GM06990 (cell line): ENCODE measurements around the gene CUL1.
"Not testable (repeated sequence)": the region's sequence is repeated elsewhere in the genome, so short reads cannot be mapped to it uniquely, and the experiment has no call there.

Source experiments
- DNase-seq: peaks from one replicate; pipeline ENCODE4 v3.0.0-alpha.2; 2011; ENCODE audit not compliant: insufficient read length; ENCODE audit errors: extremely low read depth
- H3K27me3 ChIP-seq: replicated peaks from 2 replicates; pipeline ENCODE4 v1.6.0; 2011; ENCODE audit warnings: low read length; ENCODE audit not compliant: control insufficient read depth, insufficient read depth
- H3K36me3 ChIP-seq: 2 replicates; pipeline ENCODE4 v1.5.1; 2011; ENCODE audit warnings: low read length; ENCODE audit not compliant: control insufficient read depth, insufficient read depth
- H3K4me3 ChIP-seq: replicated peaks from 2 replicates; pipeline ENCODE4 v1.5.1; 2011; ENCODE audit warnings: low read depth, mild to moderate bottlenecking, control low read depth, low read length
- CTCF ChIP-seq: IDR thresholded peaks from 2 replicates; pipeline ENCODE4 v1.5.1; 2011; ENCODE audit warnings: low read length, control low read depth, mild to moderate bottlenecking, inconsistent platforms; ENCODE audit not compliant: insufficient read depth, poor library complexity, severe bottlenecking

The CUL1 gene

GRCh38 chr7:148706368-148706767 is 7.7 kb downstream of the CUL1 start:
- no peak for TF ChIP-seq CTCF
- Histone ChIP-seq H3K27me3 (no peaks in the 10 kb centered on the region), H3K36me3 (no peaks in the 10 kb centered on the region), H3K4me3 (no peak overlapping the region)
- DNase-seq: no peak

GRCh38 chr7:148708026-148708885 is 9.6 kb downstream of the CUL1 start:
- Histone ChIP-seq H3K4me3 (no peak overlapping the region), H3K27me3 (no peaks in the 10 kb centered on the region), H3K36me3 (no peaks in the 10 kb centered on the region)
- TF ChIP-seq CTCF: no peak
- no peak for DNase-seq

- TF ChIP-seq CTCF: no peak
Observed at GRCh38 chr7:148709014-148709413, 10.3 kb downstream of the CUL1 start.

GRCh38 chr7:148710426-148710825 is 11.7 kb downstream of the CUL1 start:
- not testable (repeated sequence) for DNase-seq, H3K27me3 ChIP-seq, H3K4me3 ChIP-seq, H3K36me3 ChIP-seq

More at GRCh38 chr7:148709014-148709413, 10.3 kb downstream of the CUL1 start:
- no peaks in the 10 kb centered on the region for H3K27me3 ChIP-seq
- H3K4me3 ChIP-seq: no peak overlapping the region
- no peak for DNase-seq
- H3K36me3 ChIP-seq: no peaks in the 10 kb centered on the region

GRCh38 chr7:148711191-148712102 is 12.7 kb downstream of the CUL1 start:
- no peaks in the 10 kb centered on the region; the same call in 1 of the 2 replicates for H3K36me3 ChIP-seq

More at GRCh38 chr7:148711191-148712102, 12.7 kb downstream of the CUL1 start:
- TF ChIP-seq CTCF: no peak
- no peak overlapping the region; the same call in 1 of the 2 replicates for H3K4me3 ChIP-seq
- H3K27me3 ChIP-seq: no peaks in the 10 kb centered on the region
- DNase-seq: no peak
